OCI-LY7 (cell line): ENCODE data around the gene STAMBPL1. TPM values are rescaled to one million over a fixed set of nuclear protein-coding genes. Genes with fewer than 3 reads are reported as not detected.

Experiments used
- BruUV-seq: library from RNA; stranded (reverse); fragments of 400-500 nt; replicated peaks from 2 replicates; lab custom pipeline; 2021; lab: Mats Ljungman, UMichigan
- CTCF ChIA-PET: fragments of 300-600 bp; sonication (Branson Sonifier 250); formaldehyde crosslinking; loops from one replicate; lab custom pipeline; 2022; ENCODE audit warnings: antibody characterized with exemption; ENCODE audit not compliant: unreplicated experiment; lab: Charles Lee
- POLR2A ChIA-PET: fragments of 300-600 bp; sonication (Branson Sonifier 250); formaldehyde crosslinking; loops from one replicate; lab custom pipeline; 2022; ENCODE audit warnings: antibody characterized with exemption; lab: Charles Lee
- DNase-seq: peaks from one replicate; pipeline ENCODE4 v3.0.0-alpha.2; 2015; ENCODE audit warnings: low spot score
- H2AFZ ChIP-seq: fragments of 200-600 bp; sonication (generic), shearing (Covaris generic); 2 replicates; pipeline ENCODE4 v1.6.1; 2014; ENCODE audit warnings: mild to moderate bottlenecking, antibody characterized with exemption, low read length, moderate library complexity
- H3K27ac ChIP-seq: fragments of 200-600 bp; sonication (generic); 2 replicates; pipeline ENCODE4 v1.5.1; 2014; ENCODE audit warnings: mixed run types, low read depth, mild to moderate bottlenecking, moderate library complexity, low read length, inconsistent platforms; ENCODE audit not compliant: poor library complexity, severe bottlenecking
- H3K36me3 ChIP-seq: fragments of 200-600 bp; sonication (generic); 2 replicates; pipeline ENCODE4 v1.6.1; 2014; ENCODE audit warnings: mild to moderate bottlenecking, antibody characterized with exemption, low read length, moderate library complexity, mixed read lengths; ENCODE audit not compliant: insufficient read depth
- H3K4me1 ChIP-seq: fragments of 200-600 bp; sonication (generic); 2 replicates; pipeline ENCODE4 v1.5.1; 2014; ENCODE audit warnings: mild to moderate bottlenecking, low read length; ENCODE audit not compliant: insufficient read depth, poor library complexity, severe bottlenecking
- H3K4me2 ChIP-seq: fragments of 200-600 bp; sonication (generic); 2 replicates; pipeline ENCODE4 v1.6.1; 2014; ENCODE audit warnings: mild to moderate bottlenecking, low read length
- H3K4me3 ChIP-seq: fragments of 200-600 bp; sonication (generic); 2 replicates; pipeline ENCODE4 v1.5.1; 2014; ENCODE audit warnings: mild to moderate bottlenecking, low read depth, low read length; ENCODE audit not compliant: poor library complexity, severe bottlenecking
- H3K79me2 ChIP-seq: fragments of 200-600 bp; sonication (generic); 2 replicates; pipeline ENCODE4 v1.6.1; 2016; ENCODE audit warnings: low read depth, mild to moderate bottlenecking, low read length, moderate library complexity, mixed read lengths; ENCODE audit not compliant: insufficient read depth
- H3K9me2 ChIP-seq: fragments of 200-600 bp; sonication (generic); 2 replicates; pipeline ENCODE4 v1.6.1; 2016; ENCODE audit warnings: mild to moderate bottlenecking, low read length, mixed read lengths; ENCODE audit not compliant: insufficient read depth
- H3K9me3 ChIP-seq: fragments of 200-600 bp; sonication (generic); 2 replicates; pipeline ENCODE4 v1.6.1; 2014; ENCODE audit warnings: mild to moderate bottlenecking, mixed run types, low read length, mixed read lengths
- H4K20me1 ChIP-seq: fragments of 200-600 bp; sonication (generic); 2 replicates; pipeline ENCODE4 v1.6.1; 2014; ENCODE audit warnings: mild to moderate bottlenecking, antibody characterized with exemption, low read length, moderate library complexity, mixed read lengths; ENCODE audit not compliant: insufficient read depth
- EZH2phosphoT487 ChIP-seq: fragments of 200-600 bp; sonication (generic); IDR thresholded peaks from 2 replicates; pipeline ENCODE4 v1.6.1; 2018; ENCODE audit warnings: low read depth, borderline replicate concordance, mild to moderate bottlenecking, mixed run types, antibody characterized with exemption, low read length, moderate library complexity, mixed read lengths
- intact Hi-C: fragments of 100-400 bp; cut with micrococcal nuclease; formaldehyde crosslinking; loops from one replicate; pipeline ENCODE4 v1.10.0; 2022; ENCODE audit not compliant: unreplicated experiment
- total RNA-seq, 2 experiments: library from RNA; depleted of rRNA in 1 of 2; stranded (reverse); fragments of >200 nt in 1 of 2; shearing (Covaris generic) in 1 of 2; gene quantifications; 2 replicates each; pipeline ENCODE4 v1.2.3, GENCODE V29; 2014 to 2022
- TF ChIP-seq, protein P1 (sequence below): fragments of 200-600 bp; sonication (generic); conservative IDR thresholded peaks from 2 replicates; pipeline ENCODE4 v1.5.1; 2014; ENCODE audit warnings: mild to moderate bottlenecking, antibody characterized with exemption, low read length, moderate library complexity, mixed read lengths

The STAMBPL1 gene
- total RNA-seq, 2 experiments from 2014 or later: 44.4 to 47.2 TPM

DNA sequence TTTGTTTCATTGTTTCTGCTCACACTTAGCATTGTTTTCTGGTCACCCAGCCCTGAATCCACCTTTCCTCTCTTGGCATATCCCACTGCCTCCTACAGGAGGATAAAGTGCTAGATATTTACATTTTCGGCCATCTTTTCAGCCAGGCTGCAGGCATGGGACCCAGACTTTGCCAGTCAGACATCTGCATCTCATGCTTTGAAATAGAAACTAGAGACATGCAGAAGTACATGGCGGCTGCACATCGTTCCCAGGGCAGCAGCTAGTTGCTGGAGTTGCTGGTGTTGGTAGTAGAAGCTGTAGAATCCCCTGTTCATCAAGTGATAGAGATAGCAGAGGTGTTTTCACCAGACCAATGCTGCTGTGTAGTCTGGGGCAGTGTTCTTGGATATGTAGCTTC is 18.7 kb downstream of the STAMBPL1 start:
- H3K4me3 ChIP-seq: no peak overlapping the region
- peak overlapping the region; percentile 13; the same call in 1 of the 2 replicates for H3K4me2 ChIP-seq
- peaks cover 65% of the 10 kb centered on the region for H3K36me3 ChIP-seq
- ChIA-PET POLR2A (interaction anchor here (0.9 to 6.8 kb wide), 5 partner anchors 9 to 1310 kb away, joined by 3 to 201 read pairs (median 6); partner anchors contain the start of genes FAS and STAMBPL1), CTCF (interaction anchor here (0.9 kb wide), 1 partner anchor 10 kb away, joined by 3 read pairs; no protein-coding TSS in a partner anchor)
- intact Hi-C loops: no loop called here
- H3K27ac ChIP-seq: no peak overlapping the region
- no peak overlapping the region for H2AFZ ChIP-seq
- H3K9me3 ChIP-seq: no peaks in the 10 kb centered on the region
- H3K9me2 ChIP-seq: no peaks in the 10 kb centered on the region
- peaks cover 60% of the 10 kb centered on the region for H3K4me1 ChIP-seq
- H4K20me1 ChIP-seq: no peaks in the 10 kb centered on the region
- BruUV-seq: no TSS peak
- DNase-seq: no peak
- TF ChIP-seq, protein P1, sequence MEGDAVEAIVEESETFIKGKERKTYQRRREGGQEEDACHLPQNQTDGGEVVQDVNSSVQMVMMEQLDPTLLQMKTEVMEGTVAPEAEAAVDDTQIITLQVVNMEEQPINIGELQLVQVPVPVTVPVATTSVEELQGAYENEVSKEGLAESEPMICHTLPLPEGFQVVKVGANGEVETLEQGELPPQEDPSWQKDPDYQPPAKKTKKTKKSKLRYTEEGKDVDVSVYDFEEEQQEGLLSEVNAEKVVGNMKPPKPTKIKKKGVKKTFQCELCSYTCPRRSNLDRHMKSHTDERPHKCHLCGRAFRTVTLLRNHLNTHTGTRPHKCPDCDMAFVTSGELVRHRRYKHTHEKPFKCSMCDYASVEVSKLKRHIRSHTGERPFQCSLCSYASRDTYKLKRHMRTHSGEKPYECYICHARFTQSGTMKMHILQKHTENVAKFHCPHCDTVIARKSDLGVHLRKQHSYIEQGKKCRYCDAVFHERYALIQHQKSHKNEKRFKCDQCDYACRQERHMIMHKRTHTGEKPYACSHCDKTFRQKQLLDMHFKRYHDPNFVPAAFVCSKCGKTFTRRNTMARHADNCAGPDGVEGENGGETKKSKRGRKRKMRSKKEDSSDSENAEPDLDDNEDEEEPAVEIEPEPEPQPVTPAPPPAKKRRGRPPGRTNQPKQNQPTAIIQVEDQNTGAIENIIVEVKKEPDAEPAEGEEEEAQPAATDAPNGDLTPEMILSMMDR: no peak
- no peak for TF ChIP-seq EZH2phosphoT487
- peaks cover 62% of the 10 kb centered on the region for H3K79me2 ChIP-seq

DNA sequence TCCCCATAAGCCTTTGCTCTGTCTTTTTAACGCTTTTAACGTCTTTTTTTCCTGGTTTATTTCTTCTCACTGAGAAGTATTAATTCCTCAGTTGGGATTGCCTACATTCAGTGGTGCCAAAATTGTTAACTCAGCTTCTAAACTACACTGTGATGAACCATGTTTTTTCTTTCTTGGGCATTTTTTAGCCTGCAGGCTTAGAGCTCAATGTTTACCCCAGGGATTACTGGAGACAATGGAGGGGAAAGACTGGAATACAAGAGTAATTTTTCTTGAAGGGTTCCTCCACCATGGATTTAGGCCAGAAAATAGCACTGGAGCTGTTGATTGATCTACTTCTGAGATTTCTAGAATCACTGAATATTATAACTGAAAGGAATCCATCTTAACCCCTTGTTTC is 19.8 kb downstream of the STAMBPL1 start:
- H3K4me1 ChIP-seq: peaks cover 60% of the 10 kb centered on the region
- intact Hi-C loops: no loop called here
- POLR2A ChIA-PET: interaction anchor here (0.8 to 6.8 kb wide), 4 partner anchors 8 to 818 kb away, joined by 3 to 201 read pairs (median 10); partner anchors contain the start of genes FAS and STAMBPL1

More for the DNA sequence above, 19.8 kb downstream of the STAMBPL1 start:
- no peaks in the 10 kb centered on the region for H3K9me2 ChIP-seq
- H4K20me1 ChIP-seq: no peaks in the 10 kb centered on the region
- peaks cover 68% of the 10 kb centered on the region for H3K36me3 ChIP-seq
- no peak overlapping the region for H3K4me3 ChIP-seq
- H2AFZ ChIP-seq: no peak overlapping the region
- H3K27ac ChIP-seq: peak overlapping the region; percentile 92
- no TSS peak for BruUV-seq
- H3K9me3 ChIP-seq: no peaks in the 10 kb centered on the region
- H3K4me2 ChIP-seq: no peak overlapping the region
- no peak for DNase-seq
- TF ChIP-seq, protein P1: no peak
- no peak for TF ChIP-seq EZH2phosphoT487
- H3K79me2 ChIP-seq: peaks cover 56% of the 10 kb centered on the region
- CTCF ChIA-PET: interaction anchor here (1.1 to 1.6 kb wide), 3 partner anchors 12 to 22 kb away, joined by 3 to 5 read pairs (median 3); no protein-coding TSS in a partner anchor
